Tibial nerve (tissue), 3 donors: ENCODE measurements around the gene INTS2.
"Not testable (repeated sequence)": the region's sequence is repeated elsewhere in the genome, so short reads cannot be mapped to it uniquely, and the experiment has no call there.

Experiments
- CTCF ChIP-seq, 5 experiments: fragments of 200-600 bp in 3 of 5; fragments of 450-650 bp in 2 of 5; sonication (generic) in 3 of 5; IDR thresholded peaks; one replicate each; pipeline ENCODE4 v1.5.1; 2016 to 2019; ENCODE audit warnings: antibody characterized with exemption in 5 of 5, mild to moderate bottlenecking in 3 of 5, moderate library complexity in 2 of 5
- POLR2A ChIP-seq, 2 donors: fragments of 450-650 bp; IDR thresholded peaks; one replicate each; pipeline ENCODE4 v1.6.1; 2017; ENCODE audit warnings: antibody characterized with exemption in 2 of 2, mild to moderate bottlenecking in 2 of 2, moderate library complexity in 2 of 2

GRCh38 chr17:61819265-61819664, 108.5 kb downstream of the INTS2 start:
- TF ChIP-seq CTCF, POLR2A (IDR thresholded peaks at IDR 0.05): not testable (repeated sequence)
